ENCODE measurements around the gene FRMD6.

DNA sequence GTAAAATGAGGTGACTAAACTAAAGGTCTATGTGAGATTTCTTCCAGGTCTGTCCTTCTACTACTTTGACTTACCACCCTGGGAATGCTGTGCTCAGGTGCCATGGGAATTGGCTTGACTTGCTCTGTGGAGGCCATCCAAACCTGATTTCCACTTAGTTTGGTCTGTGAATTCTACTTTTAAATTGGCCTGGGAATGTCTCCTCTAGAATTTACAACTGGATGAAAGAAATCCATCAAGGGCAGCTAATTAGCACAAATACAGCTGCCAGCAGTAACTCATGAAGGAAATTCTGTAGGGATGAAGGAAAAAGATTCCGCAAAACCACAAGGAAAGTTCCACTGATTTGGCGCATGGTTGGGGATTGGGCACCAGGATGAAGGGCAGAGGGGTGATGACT, 31.7 kb upstream of the FRMD6 start:
- TF ChIP-seq, protein P1, sequence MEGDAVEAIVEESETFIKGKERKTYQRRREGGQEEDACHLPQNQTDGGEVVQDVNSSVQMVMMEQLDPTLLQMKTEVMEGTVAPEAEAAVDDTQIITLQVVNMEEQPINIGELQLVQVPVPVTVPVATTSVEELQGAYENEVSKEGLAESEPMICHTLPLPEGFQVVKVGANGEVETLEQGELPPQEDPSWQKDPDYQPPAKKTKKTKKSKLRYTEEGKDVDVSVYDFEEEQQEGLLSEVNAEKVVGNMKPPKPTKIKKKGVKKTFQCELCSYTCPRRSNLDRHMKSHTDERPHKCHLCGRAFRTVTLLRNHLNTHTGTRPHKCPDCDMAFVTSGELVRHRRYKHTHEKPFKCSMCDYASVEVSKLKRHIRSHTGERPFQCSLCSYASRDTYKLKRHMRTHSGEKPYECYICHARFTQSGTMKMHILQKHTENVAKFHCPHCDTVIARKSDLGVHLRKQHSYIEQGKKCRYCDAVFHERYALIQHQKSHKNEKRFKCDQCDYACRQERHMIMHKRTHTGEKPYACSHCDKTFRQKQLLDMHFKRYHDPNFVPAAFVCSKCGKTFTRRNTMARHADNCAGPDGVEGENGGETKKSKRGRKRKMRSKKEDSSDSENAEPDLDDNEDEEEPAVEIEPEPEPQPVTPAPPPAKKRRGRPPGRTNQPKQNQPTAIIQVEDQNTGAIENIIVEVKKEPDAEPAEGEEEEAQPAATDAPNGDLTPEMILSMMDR (IDR thresholded peaks at IDR 0.05; ENCODE audit: borderline replicate concordance, extremely low read depth, low read length, poor library complexity, severe bottlenecking) = no peak
- no peak for TF ChIP-seq EZH2 (IDR thresholded peaks at IDR 0.05; ENCODE audit: borderline replicate concordance, low read depth, low read length, severe bottlenecking)

All from DND-41 (cell line).